ENCODE results near the gene KCNQ1. TPM values are rescaled to one million over a fixed set of nuclear protein-coding genes. Genes with fewer than 3 reads are reported as not detected.

The KCNQ1 gene
- total RNA-seq, 2 donors from 2014 or later = 33.5 to 39.7 TPM

DNA sequence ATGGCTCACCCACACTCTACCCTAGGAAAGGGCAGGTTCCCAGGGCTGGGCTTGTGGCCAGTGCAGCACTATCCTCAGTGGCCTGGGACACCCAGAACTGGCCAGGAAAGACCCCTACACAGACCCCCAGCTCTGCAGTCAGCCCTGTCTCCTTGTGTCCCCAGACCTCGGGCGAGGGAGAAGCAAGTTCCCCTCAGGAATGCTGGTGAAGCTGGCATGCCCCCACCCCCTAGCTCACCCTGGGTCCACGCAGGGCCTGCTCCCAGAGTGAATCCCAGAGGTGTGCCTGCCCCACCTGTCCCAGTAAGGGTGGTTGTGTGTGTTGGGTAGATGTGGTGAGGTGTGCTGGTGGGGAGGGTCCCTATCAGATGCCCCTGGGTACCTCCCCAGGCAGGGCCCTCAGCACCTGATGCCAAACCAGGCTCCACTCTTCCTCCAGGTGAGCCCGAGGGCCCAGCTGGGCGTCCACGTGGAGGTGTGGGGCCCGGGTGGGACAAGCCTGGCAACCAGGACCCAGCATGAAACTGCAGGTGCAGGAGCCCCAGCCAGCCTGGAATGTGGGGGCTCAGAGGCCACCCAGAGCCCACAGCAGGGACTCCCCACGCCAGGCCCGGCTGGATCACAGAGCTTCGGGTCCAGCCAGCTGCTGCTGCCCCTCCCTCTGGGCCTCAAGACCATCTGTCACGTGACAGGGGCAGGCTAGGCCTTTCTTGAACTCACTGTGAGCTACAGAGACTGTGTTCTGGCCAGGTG is 303.4 kb downstream of the KCNQ1 start:
- intact Hi-C loops (cut with DNase I) = no loop called here
- DNase-seq (peak; percentile 20), ATAC-seq (no peak)

DNA sequence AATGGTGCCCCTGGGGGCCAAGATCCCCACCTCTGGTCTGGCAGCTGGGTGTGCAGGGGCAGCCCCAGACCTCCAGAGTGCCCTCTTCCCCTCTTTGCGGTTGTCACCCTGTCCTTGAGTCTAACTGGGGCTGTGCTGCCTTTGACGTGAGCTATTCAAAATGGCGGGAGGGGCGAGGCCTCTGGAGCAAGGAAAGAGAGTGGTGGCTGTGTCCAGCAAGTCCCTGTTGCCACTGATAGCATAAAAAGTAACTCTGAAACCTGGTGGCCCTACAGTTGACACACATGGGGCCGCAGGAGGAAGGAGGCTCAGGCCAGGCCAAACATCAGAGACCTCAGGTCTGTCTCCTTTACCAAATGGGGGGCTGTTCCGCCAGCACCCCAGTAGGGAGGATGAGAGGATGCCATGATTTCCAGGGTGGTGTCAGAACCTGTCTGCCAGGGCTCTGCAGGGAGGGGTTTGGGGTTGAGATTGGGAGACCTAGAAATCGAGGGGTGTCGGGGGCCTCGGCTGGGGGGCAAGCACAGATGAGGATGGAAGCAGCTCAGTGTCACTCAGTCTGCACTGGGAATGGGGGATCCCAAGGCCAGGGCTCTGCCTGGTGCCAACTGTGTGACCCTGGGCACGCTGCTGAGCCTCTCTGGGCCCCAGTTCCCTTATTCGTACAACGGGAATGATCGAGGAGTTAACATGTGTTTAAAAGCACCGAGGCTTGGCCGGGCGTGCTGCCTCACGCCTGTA is 304.2 kb downstream of the KCNQ1 start:
- no peak for ATAC-seq
- DNase-seq = peak; percentile 0
- intact Hi-C loops (cut with DNase I) = no loop called here

- DNase-seq = no peak
- no peak for ATAC-seq
- intact Hi-C loops (cut with DNase I) = no loop called here
Observed at GRCh38 chr11:2750101-2750681, 305.4 kb downstream of the KCNQ1 start.

DNA sequence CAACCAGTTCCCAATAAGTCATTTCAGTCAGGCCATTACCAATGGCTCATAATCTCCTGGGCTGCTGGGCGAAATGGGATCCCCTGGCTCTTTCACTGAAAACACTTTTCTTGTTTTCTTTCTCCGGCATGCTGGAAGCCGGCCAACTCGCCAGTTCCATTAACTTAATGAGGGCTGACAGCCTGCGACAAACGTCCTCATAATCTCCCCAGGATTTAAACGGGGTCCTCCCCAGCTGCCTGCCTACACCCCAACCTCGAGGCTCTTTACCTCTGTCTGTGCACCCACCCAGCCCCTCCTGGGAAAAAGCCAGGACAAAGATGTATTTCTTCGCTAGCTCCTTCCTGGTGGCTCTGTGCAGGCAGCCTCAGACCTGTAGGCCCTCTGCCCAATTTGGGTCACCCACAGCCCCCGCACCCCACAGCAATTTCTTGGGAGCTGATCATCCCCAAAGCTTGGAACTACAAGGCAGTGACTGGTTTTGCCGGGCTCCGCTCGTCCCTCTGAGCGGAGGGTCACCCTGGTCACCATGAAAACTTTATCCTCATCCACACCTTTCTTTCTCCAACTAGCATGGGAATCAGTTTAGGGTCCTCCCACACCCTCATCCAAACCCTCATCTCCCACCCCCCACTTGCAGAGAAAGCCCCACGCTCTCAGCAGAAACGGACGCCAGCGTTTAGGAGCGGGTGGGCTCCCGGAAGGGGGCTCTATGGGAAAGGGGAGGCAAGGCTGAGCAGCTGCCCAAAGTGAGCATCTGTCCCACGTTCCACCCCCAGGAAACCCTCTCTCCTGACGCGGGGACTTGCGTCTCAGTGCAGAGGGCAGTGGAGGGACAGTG is 306.1 kb downstream of the KCNQ1 start:
- no peak for ATAC-seq
- intact Hi-C loops (cut with DNase I) = no loop called here

DNA sequence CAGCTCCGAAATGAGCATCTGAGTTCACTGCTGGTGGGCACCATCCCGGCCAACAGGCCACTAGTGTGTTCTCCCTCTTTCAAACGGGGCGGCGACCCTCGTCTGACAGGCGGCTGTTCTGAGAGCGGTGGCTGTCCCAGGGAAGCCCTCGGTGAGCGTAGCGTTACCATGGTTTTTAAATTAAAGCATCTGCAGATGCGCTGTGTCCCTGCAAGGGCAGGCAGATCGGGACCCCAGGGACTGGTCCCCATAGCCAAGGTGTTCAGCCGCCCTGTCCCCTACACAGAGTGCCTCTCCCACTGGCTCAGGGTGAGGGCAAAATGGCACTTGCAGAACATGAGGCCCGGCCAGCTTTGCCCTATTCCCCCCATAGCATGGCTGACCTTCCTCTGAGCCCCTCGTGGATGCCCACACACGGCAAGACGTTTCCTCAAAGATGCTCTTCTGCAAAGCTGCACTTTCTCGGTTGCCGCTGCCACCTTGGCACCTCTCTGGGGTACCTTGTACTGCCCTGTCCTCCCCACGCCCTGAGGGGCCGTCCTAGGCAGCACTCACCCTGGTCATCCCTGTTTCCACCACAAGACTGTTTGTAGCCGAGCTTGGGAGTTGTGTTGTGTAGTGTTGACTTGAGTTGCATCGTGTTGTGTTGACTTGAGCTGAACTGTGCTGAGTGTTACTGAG is 306.9 kb downstream of the KCNQ1 start:
- no peak for DNase-seq
- intact Hi-C loops (cut with DNase I) = no loop called here
- ATAC-seq = no peak

More for the DNA sequence above, 306.1 kb downstream of the KCNQ1 start:
- DNase-seq = no peak

- ATAC-seq (no peak), DNase-seq (no peak)
- intact Hi-C loops (cut with DNase I) = no loop called here
Observed at GRCh38 chr11:2752204-2752770, 307.5 kb downstream of the KCNQ1 start.

- DNase-seq (no peak), ATAC-seq (no peak)
- intact Hi-C loops (cut with DNase I) = no loop called here
Observed at GRCh38 chr11:2752923-2753322, 308.1 kb downstream of the KCNQ1 start.

DNA sequence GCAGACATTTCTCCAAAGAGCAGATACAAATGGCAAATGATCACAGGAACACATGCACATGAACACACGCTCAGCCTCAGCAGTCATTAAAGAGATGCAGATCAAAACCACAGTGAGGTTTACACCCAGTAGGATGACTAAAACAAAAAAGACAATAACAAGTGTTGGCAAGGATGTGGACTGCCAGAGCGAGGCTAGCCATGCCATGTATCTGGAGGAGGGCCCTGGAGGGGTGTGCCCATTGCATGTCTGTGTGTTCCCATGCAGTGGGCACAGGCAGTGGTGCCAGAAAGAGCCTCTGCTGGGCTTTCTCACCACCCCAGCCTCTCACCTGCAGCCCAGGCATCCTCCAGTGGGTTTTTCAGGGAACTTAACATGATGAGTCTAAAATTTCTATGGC is 309.2 kb downstream of the KCNQ1 start:
- intact Hi-C loops (cut with DNase I) = no loop called here
- DNase-seq (no peak), ATAC-seq (no peak)

GRCh38 chr11:2755071-2755470 is 310.3 kb downstream of the KCNQ1 start:
- no peak for DNase-seq
- intact Hi-C loops (cut with DNase I) = no loop called here
- no peak for ATAC-seq

GRCh38 chr11:2758751-2759150 is 313.9 kb downstream of the KCNQ1 start:
- no peak for ATAC-seq
- DNase-seq = no peak
- intact Hi-C loops (cut with DNase I) = no loop called here

GRCh38 chr11:2759228-2760195 is 314.7 kb downstream of the KCNQ1 start:
- peak in 1 of 2 donors; percentile 12 for ATAC-seq
- intact Hi-C loops (cut with DNase I) = no loop called here
- DNase-seq = no peak

DNA sequence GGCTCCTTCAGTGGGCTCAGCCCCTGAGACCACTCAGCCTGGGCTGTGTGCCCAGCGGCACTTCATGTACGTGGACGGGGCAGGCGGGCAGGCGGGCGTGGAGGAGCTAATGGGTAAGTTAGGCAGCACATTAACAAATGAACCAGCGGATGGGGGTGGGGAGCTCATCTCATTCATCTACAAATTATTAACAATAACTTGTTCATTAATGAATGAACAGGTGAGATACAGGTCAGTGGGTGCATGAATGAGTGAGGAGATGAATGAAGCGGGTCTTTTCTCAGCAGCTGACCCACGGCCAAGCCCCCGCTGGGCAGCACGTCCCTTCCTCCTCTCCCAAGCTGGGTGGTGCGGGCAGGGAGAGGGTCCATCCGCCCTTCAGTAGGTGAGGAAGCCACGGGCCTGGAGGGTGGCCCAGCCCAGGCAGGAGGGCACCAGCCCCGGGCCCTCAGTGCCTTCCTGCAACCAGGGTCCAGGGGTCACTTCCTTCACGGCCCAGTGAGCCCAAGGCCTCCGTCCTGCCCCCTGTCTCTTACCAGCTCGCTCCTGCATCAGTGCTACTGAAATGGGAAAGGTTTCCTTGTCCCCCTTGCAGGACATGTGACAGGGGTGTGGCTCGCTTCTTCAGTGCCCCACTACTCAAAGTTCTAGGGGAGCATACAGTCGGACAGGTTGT is 315.5 kb downstream of the KCNQ1 start:
- no peak for ATAC-seq
- DNase-seq = no peak
- intact Hi-C loops (cut with DNase I) = no loop called here

DNA sequence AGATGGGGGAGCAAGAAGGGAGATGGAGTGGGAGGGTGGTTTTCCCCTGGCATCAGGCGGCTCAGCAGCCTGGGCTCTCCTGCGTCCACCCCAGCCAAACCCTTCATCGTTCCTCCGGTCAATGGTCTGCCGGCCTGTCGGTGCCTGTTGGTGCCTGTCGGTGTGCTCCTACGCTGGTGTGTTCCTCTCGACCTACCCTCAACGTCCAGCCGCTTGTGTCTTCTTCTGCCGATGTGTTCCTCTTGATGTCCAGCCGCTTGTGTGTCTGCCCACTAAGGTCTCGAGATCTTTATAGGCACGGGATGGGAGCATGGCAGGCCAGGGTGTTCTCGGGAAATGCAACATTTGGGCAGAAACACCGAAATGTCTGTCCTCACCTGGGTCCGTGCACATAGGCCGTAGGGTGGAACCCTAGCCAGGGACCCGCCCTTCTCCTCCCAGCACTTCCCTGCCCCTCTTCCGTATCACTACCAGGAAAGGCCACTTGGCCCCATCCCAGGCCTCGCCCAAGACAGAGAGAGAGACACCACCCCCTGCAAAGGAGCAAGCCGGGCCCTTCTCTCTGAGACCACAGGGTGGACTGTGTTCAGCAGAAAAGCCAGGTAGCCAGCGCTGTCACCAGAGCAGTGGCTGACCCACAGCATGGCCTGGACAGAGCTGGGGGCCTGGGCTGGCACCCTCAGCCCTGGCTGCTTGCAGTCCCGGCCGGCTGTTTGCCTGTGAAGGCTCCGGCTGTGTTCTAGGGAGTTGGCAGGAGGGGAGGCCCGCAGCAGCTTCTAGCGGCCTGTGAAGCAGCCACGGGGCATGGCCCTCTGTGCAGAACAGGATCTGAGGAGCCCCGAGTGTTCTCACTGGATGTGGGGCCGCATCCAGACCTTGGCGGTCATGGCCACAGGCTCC is 316.6 kb downstream of the KCNQ1 start:
- ATAC-seq = peak in 1 of 2 donors; percentile 17
- intact Hi-C loops (cut with DNase I) = no loop called here
- DNase-seq = no peak

GRCh38 chr11:2762031-2762380 is 317.2 kb downstream of the KCNQ1 start:
- intact Hi-C loops (cut with DNase I) = no loop called here
- ATAC-seq (no peak), DNase-seq (no peak)

DNA sequence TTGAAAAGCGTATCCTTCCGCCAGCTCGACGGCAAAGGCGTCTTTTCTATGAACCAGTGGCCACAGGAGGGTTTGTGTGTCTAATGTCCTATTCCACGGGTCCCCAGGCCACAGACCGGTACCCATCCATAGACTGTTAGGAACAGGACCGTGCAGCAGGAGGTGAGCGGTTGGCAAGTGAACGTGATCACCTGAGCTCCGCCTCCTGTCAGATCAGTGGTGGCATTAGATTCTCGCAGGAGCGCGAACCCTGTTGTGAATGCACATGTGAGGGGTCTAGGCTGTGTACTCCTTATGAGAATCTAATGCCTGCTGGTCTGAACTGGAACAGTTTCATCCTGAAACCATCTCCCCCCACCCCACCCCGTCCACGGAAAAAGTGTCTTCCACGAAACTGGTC is 317.6 kb downstream of the KCNQ1 start:
- intact Hi-C loops (cut with DNase I) = no loop called here
- DNase-seq = no peak
- no peak for ATAC-seq

DNA sequence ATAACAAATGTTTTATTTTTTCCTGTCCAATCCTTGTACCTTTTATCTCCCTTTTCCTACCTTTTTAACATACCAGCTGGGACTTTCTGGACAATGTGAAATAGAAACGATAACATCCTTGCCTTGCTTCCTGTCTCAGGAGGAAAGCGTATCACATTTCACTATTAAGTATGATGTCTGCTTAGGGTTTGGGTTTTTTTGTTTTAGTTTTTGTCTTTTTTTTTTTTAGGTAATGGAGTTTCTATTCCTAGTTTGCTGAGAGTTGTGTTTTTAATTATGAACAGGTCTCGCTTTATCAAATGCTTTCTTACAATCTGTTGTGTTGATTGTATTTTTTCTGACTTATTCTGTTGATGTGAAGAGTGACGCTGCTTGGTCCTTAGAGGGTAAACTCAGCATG is 319.2 kb downstream of the KCNQ1 start:
- ATAC-seq = no peak
- no peak for DNase-seq
- intact Hi-C loops (cut with DNase I) = no loop called here
